Subcutaneous abdominal adipose tissue (tissue), 5 donors: ENCODE data around the gene CCNK.

Source experiments
- H3K27ac ChIP-seq: one replicate; pipeline ENCODE4 v1.7.0; 2013; ENCODE audit warnings: low read depth, mild to moderate bottlenecking, inconsistent platforms, low read length, moderate library complexity
- H3K27me3 ChIP-seq, 5 donors: one replicate each; pipeline ENCODE4 v1.7.0; 2013; ENCODE audit warnings: low read length in 5 of 5, inconsistent platforms in 1 of 5; ENCODE audit not compliant: control insufficient read depth in 5 of 5, insufficient read depth in 4 of 5
- H3K36me3 ChIP-seq, 5 donors: one replicate each; pipeline ENCODE4 v1.7.0; 2013; ENCODE audit warnings: low read length in 5 of 5; ENCODE audit not compliant: control insufficient read depth in 5 of 5, insufficient read depth in 5 of 5
- H3K4me1 ChIP-seq, 5 donors: one replicate each; pipeline ENCODE4 v1.7.0; 2013; ENCODE audit warnings: low read length in 5 of 5, mild to moderate bottlenecking in 3 of 5, moderate library complexity in 1 of 5; ENCODE audit not compliant: control insufficient read depth in 5 of 5, insufficient read depth in 5 of 5
- H3K4me3 ChIP-seq, 5 donors: one replicate each; pipeline ENCODE4 v1.7.0; 2013; ENCODE audit warnings: low read length in 5 of 5, low read depth in 1 of 5
- H3K9ac ChIP-seq, 5 donors: one replicate each; pipeline ENCODE4 v1.7.0; 2013; ENCODE audit warnings: low read length in 5 of 5, mild to moderate bottlenecking in 4 of 5, moderate library complexity in 3 of 5
- H3K9me3 ChIP-seq, 5 donors: one replicate each; pipeline ENCODE4 v1.7.0; 2013; ENCODE audit warnings: low read length in 5 of 5; ENCODE audit not compliant: control insufficient read depth in 5 of 5
- donor health status: healthy.
- donor health status: healthy.
- donor health status: healthy.
- donor health status: healthy.
- donor health status: healthy.

Gene CCNK

GRCh38 chr14:99548871-99549515, 67.8 kb downstream of the CCNK start:
- peaks cover 0 to 11% (median 8%) of the 10 kb centered on the region in 5 donors for H3K4me1 ChIP-seq
- H3K27me3 ChIP-seq, result peaks cover 0 to 22% (median 5%) of the 10 kb centered on the region in 5 donors
- no peak overlapping the region for H3K9ac ChIP-seq
- no peak overlapping the region for H3K27ac ChIP-seq
- no peak overlapping the region for H3K4me3 ChIP-seq
- H3K9me3 ChIP-seq, result no peaks in the 10 kb centered on the region
- no peaks in the 10 kb centered on the region for H3K36me3 ChIP-seq

DNA sequence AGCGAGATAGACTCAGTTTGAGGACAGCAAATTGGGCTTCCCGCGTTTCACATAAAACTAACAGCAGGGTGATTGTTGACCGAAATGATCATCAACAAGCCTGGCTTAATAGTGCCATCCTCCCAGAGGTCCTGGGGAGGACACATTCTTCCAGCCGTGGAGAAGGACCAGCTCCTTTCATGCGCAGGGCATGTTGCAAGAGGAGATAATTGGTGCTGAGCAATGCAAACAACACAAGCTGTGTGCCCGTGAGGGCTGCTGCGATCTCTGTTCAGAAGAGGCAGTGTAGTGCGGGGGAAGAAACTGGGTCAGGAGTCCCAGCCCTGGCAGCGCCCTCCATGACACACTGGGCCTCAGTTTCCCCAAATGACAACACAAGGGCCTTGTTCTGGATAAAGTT, 68.5 kb downstream of the CCNK start:
- H3K27ac ChIP-seq, result no peak overlapping the region
- H3K4me1 ChIP-seq, result peaks cover 0 to 11% (median 8%) of the 10 kb centered on the region in 5 donors

GRCh38 chr14:99550387-99550992, 69.3 kb downstream of the CCNK start:
- Histone ChIP-seq H3K4me1 (peaks cover 0 to 11% (median 8%) of the 10 kb centered on the region in 5 donors), H3K36me3 (no peaks in the 10 kb centered on the region), H3K9me3 (no peaks in the 10 kb centered on the region), H3K9ac (no peak overlapping the region), H3K4me3 (no peak overlapping the region), H3K27ac (no peak overlapping the region), H3K27me3 (peaks cover 0 to 11% (median 3%) of the 10 kb centered on the region in 5 donors)

More for the DNA sequence above, 68.5 kb downstream of the CCNK start:
- no peaks in the 10 kb centered on the region for H3K36me3 ChIP-seq
- no peak overlapping the region for H3K4me3 ChIP-seq
- H3K9me3 ChIP-seq, result no peaks in the 10 kb centered on the region
- H3K27me3 ChIP-seq, result peaks cover 0 to 17% (median 3%) of the 10 kb centered on the region in 5 donors
- H3K9ac ChIP-seq, result no peak overlapping the region

- Histone ChIP-seq H3K9me3 (no peaks in the 10 kb centered on the region), H3K36me3 (no peaks in the 10 kb centered on the region), H3K27me3 (peaks cover 0 to 3% (median 0%) of the 10 kb centered on the region in 5 donors), H3K9ac (no peak overlapping the region), H3K4me1 (peaks cover 0 to 11% (median 8%) of the 10 kb centered on the region in 5 donors), H3K4me3 (no peak overlapping the region), H3K27ac (no peak overlapping the region)
Measured at GRCh38 chr14:99551034-99551922, 70.1 kb downstream of the CCNK start.

DNA sequence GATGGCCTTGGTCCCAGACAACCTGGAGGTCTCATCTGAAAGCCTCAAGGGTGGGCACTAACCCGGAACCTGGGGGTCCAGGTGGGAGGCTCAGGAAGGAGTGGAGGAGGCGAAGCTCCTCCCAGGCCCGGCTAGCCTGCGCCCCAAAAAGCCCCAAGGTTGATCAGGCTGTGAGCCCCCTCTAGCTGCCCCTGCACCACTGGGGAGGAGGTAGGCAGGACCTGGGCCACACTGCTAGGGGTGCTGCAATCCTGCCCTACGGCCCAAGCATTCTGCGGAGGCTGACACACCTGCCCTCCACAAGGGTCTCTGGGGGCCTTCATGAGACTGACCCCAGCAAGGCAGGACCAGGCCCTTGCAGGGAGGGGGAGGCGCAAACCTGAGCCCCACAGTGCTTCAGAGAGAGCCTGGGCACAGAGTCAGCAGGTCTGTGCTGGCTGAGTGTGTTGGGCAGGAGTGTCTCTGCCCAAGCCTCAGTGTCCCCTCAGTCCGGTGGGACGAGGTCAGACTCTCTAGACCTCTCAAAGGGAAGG, 70.9 kb downstream of the CCNK start:
- no peaks in the 10 kb centered on the region for H3K9me3 ChIP-seq
- H3K36me3 ChIP-seq, result no peaks in the 10 kb centered on the region
- H3K9ac ChIP-seq, result no peak overlapping the region
- no peak overlapping the region for H3K27ac ChIP-seq
- H3K4me1 ChIP-seq, result peaks cover 0 to 11% (median 8%) of the 10 kb centered on the region in 5 donors
- H3K4me3 ChIP-seq, result no peak overlapping the region
- H3K27me3 ChIP-seq, result no peaks in the 10 kb centered on the region

DNA sequence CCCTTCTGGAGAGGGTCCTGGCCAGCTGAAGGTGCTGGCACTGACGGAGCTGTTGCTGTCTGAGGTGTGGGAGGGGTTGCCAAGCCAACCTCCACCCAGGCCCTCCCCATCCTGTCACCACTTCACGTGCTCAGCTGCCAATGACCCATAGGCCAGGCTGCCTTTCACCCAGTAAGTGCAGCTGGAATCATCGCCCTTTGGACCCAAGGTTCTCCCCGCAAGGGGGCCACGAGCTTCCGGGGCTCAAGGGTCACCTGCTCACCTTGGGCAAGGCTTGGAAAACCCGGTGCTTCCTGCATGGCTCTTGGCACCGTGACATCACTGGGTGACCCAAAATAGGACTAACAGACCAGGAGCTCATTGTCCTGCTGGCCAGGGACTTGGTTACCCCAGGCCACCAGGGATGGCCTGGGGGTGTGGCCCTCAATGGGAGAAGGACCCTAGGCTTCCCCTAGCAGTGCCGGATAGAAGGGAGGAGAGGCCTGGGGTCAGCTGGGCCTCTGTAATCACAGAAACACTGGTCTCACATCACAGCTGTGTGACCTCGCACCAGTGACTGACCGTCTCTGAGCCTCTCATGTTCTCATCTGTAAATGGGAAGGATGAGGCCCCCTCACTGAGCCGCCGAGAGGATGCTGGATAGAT, 71.5 kb downstream of the CCNK start:
- Histone ChIP-seq H3K9ac (no peak overlapping the region), H3K27me3 (no peaks in the 10 kb centered on the region), H3K4me1 (peaks cover 0 to 11% (median 8%) of the 10 kb centered on the region in 5 donors), H3K27ac (no peak overlapping the region), H3K36me3 (no peaks in the 10 kb centered on the region), H3K4me3 (no peak overlapping the region), H3K9me3 (no peaks in the 10 kb centered on the region)

DNA sequence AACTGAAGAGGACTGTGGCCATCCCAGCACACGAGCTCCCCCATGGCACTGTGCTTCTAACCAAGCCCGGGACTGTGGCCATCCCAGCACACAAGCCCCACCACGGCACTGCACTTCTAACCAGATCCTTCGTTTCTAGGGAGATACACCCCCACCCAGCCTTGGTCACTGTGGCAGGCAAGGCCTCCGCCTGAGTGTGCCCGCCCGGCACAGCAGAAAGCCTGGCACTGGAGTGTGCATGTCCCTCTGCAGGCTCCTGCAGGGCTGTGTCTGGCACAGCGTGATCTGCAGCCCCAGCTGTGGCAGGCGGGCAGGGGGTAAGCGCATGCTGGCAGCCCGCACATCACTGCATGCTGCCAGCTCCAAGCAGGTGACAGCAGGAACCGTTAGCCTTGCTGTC, 73.0 kb downstream of the CCNK start:
- Histone ChIP-seq H3K4me3 (no peak overlapping the region), H3K4me1 (peaks cover 0 to 11% (median 8%) of the 10 kb centered on the region in 5 donors), H3K36me3 (no peaks in the 10 kb centered on the region), H3K9me3 (peaks cover 0 to 3% (median 0%) of the 10 kb centered on the region in 5 donors), H3K27me3 (no peaks in the 10 kb centered on the region), H3K9ac (no peak overlapping the region), H3K27ac (no peak overlapping the region)

- peaks cover 0 to 11% (median 8%) of the 10 kb centered on the region in 5 donors for H3K4me1 ChIP-seq
- H3K36me3 ChIP-seq, result no peaks in the 10 kb centered on the region
- no peak overlapping the region for H3K9ac ChIP-seq
- no peak overlapping the region for H3K27ac ChIP-seq
- no peak overlapping the region for H3K4me3 ChIP-seq
- H3K27me3 ChIP-seq, result no peaks in the 10 kb centered on the region
- H3K9me3 ChIP-seq, result peaks cover 0 to 3% (median 0%) of the 10 kb centered on the region in 5 donors
Measured at GRCh38 chr14:99554757-99555531, 73.7 kb downstream of the CCNK start.
